CD14-positive monocyte (primary cell): Measurements from ENCODE around the gene TMEM240. TPM values are rescaled to one million over a fixed set of nuclear protein-coding genes. Genes with fewer than 3 reads are reported as not detected.
A peak's percentile ranks its signal among the peaks of the same experiment; 100 is the strongest.
"Not testable (repeated sequence)": the region's sequence is repeated elsewhere in the genome, so short reads cannot be mapped to it uniquely, and the experiment has no call there.

Source experiments
- DNase-seq, 3 donors: peaks; one replicate each; pipeline ENCODE4 v3.0.0-alpha.2; 2011 to 2022
- H2AFZ ChIP-seq: 2 replicates; pipeline ENCODE4 v1.6.0; 2012; ENCODE audit warnings: mild to moderate bottlenecking, low read depth, low read length, inconsistent platforms; ENCODE audit not compliant: insufficient read depth, poor library complexity, severe bottlenecking
- H3K27ac ChIP-seq, 2 donors: 1 replicate in 1 of 2; 2 replicates in 1 of 2; pipeline ENCODE4 v1.5.1; 2012 to 2013; ENCODE audit warnings: low read length in 2 of 2, control low read depth in 1 of 2, inconsistent platforms in 1 of 2, low read depth in 1 of 2, mild to moderate bottlenecking in 1 of 2
- H3K27me3 ChIP-seq, 2 donors: one replicate each; pipeline versions ENCODE4 v1.6.0 to v1.6.1; 2011 to 2013; ENCODE audit warnings: low read length in 2 of 2; ENCODE audit not compliant: control insufficient read depth in 2 of 2, insufficient read depth in 2 of 2
- H3K36me3 ChIP-seq, 2 donors: replicated peaks in 1 of 2; 1 replicate in 1 of 2; 2 replicates in 1 of 2; pipeline versions ENCODE4 v1.5.1 to v1.6.1; 2012 to 2013; ENCODE audit warnings: low read length in 2 of 2, control low read depth in 1 of 2, inconsistent platforms in 1 of 2, mild to moderate bottlenecking in 1 of 2; ENCODE audit not compliant: insufficient read depth in 2 of 2, control insufficient read depth in 1 of 2
- H3K4me1 ChIP-seq, 2 donors: 1 replicate in 1 of 2; 2 replicates in 1 of 2; pipeline versions ENCODE4 v1.5.1 to v1.6.1; 2012 to 2013; ENCODE audit warnings: low read length in 2 of 2, control low read depth in 1 of 2, inconsistent platforms in 1 of 2, mild to moderate bottlenecking in 1 of 2, moderate library complexity in 1 of 2; ENCODE audit not compliant: insufficient read depth in 2 of 2, control insufficient read depth in 1 of 2
- H3K4me2 ChIP-seq: replicated peaks from 2 replicates; pipeline ENCODE3; 2012; ENCODE audit warnings: low read length, moderate library complexity, mild to moderate bottlenecking; ENCODE audit not compliant: poor library complexity, severe bottlenecking; ENCODE audit errors: extremely low read depth
- H3K4me3 ChIP-seq, 3 experiments: fragments of 200-600 bp in 1 of 3; sonication (generic) in 1 of 3; replicated peaks in 1 of 3; 1 replicate in 2 of 3; 2 replicates in 1 of 3; pipeline ENCODE4 v1.5.1; 2011 to 2013; ENCODE audit warnings: low read length in 3 of 3, mild to moderate bottlenecking in 3 of 3, control low read depth in 2 of 3, low read depth in 2 of 3, inconsistent platforms in 1 of 3, moderate library complexity in 1 of 3
- H3K79me2 ChIP-seq: 2 replicates; pipeline ENCODE4 v1.6.0; 2012; ENCODE audit warnings: mild to moderate bottlenecking, control low read depth, inconsistent platforms, low read length, moderate library complexity; ENCODE audit not compliant: insufficient read depth
- H3K9ac ChIP-seq: 2 replicates; pipeline ENCODE4 v1.6.0; 2017; ENCODE audit warnings: low read length, mild to moderate bottlenecking; ENCODE audit not compliant: insufficient read depth, poor library complexity, severe bottlenecking
- H3K9me3 ChIP-seq, 2 donors: replicated peaks in 1 of 2; 1 replicate in 1 of 2; 2 replicates in 1 of 2; pipeline versions ENCODE4 v1.5.1 to v1.6.1; 2012 to 2013; ENCODE audit warnings: low read length in 2 of 2, control low read depth in 1 of 2; ENCODE audit not compliant: control insufficient read depth in 1 of 2, insufficient read depth in 1 of 2
- H4K20me1 ChIP-seq: 2 replicates; pipeline ENCODE4 v1.6.0; 2012; ENCODE audit warnings: mild to moderate bottlenecking, low read length, control low read depth, moderate library complexity; ENCODE audit not compliant: insufficient read depth
- H3K27ac Mint-ChIP-seq, 7 donors: one replicate each; pipeline ENCODE4 v1.8.0; 2020; ENCODE audit warnings: mild to moderate bottlenecking in 7 of 7, mixed read lengths in 7 of 7, moderate library complexity in 6 of 7, inconsistent platforms in 2 of 7
- H3K27me3 Mint-ChIP-seq, 3 donors: one replicate each; pipeline ENCODE4 v1.8.0; 2021 to 2022; ENCODE audit warnings: low read depth in 3 of 3, mild to moderate bottlenecking in 3 of 3, mixed read lengths in 3 of 3, moderate library complexity in 3 of 3, inconsistent platforms in 1 of 3
- H3K36me3 Mint-ChIP-seq, 2 donors: one replicate each; pipeline ENCODE4 v1.8.0; 2020; ENCODE audit warnings: mixed read lengths in 2 of 2, inconsistent platforms in 1 of 2, mild to moderate bottlenecking in 1 of 2
- H3K4me1 Mint-ChIP-seq: one replicate; pipeline ENCODE4 v1.8.0; 2020; ENCODE audit warnings: mild to moderate bottlenecking, mixed read lengths
- H3K4me3 Mint-ChIP-seq, 2 donors: one replicate each; pipeline ENCODE4 v1.8.0; 2020; ENCODE audit warnings: mild to moderate bottlenecking in 2 of 2, mixed read lengths in 2 of 2, moderate library complexity in 1 of 2
- H3K9me3 Mint-ChIP-seq, 7 donors: one replicate each; pipeline ENCODE4 v1.8.0; 2020 to 2022; ENCODE audit warnings: mixed read lengths in 7 of 7, mild to moderate bottlenecking in 6 of 7, moderate library complexity in 6 of 7, inconsistent platforms in 2 of 7
- CTCF ChIP-seq: fragments of 200-600 bp; IDR thresholded peaks from one replicate; pipeline ENCODE4 v1.8.0; 2022; ENCODE audit warnings: antibody characterized with exemption, mild to moderate bottlenecking
- WGBS: methylation state at CpG from one replicate; pipeline ENCODE4 v1.1.5; 2013; ENCODE audit warnings: missing lambda C conversion rate; ENCODE audit not compliant: insufficient coverage; 5-methylcytosine and 5-hydroxymethylcytosine counted together
- intact Hi-C, 2 donors: fragments of 100-400 bp; cut with micrococcal nuclease; formaldehyde crosslinking; loops; one replicate each; pipeline versions ENCODE4 v1.15.0 to v1.15.1; 2023
- polyA plus RNA-seq, 3 donors: library from polyadenylated mRNA; depleted of rRNA in 1 of 3; unstranded in 2 of 3; stranded (reverse) in 1 of 3; fragments of 300-500 nt in 2 of 3; fragments of >200 nt in 1 of 3; fragmentation: Illumina TruSeq in 2 of 3; gene quantifications; 1 replicate in 2 of 3; 2 replicates in 1 of 3; pipeline ENCODE4 v1.2.3, GENCODE V29; 2012 to 2021

TMEM240 gene
- polyA plus RNA-seq, 3 donors, result not detected

GRCh38 chr1:1505366-1505798 lies 35.0 kb downstream of the TMEM240 start:
- H3K27me3 Mint-ChIP-seq, H3K36me3 Mint-ChIP-seq, H3K9me3 ChIP-seq, H4K20me1 ChIP-seq, H3K36me3 ChIP-seq, H3K27me3 ChIP-seq, H3K9me3 Mint-ChIP-seq, H3K4me2 ChIP-seq, H3K79me2 ChIP-seq, intact Hi-C loops: not testable (repeated sequence)
- Histone ChIP-seq H2AFZ (peak overlapping the region; percentile 49), H3K9ac (peak overlapping the region; percentile 51), H3K27ac (peak overlapping the region; percentile 70 to 72), H3K4me1 (peaks cover 10 to 18% of the 10 kb centered on the region in 2 donors), H3K4me3 (peak overlapping the region in 2 of 3 experiments; percentile 16 to 60)
- no CpG with 5 or more reads among the region's 22 CpGs for WGBS
- H3K4me1 Mint-ChIP-seq, result peaks cover 15% of the 10 kb centered on the region
- H3K4me3 Mint-ChIP-seq, result peak overlapping the region; percentile 85 to 96
- DNase-seq, result peak in 1 of 3 donors; percentile 35
- peak; percentile 40 for TF ChIP-seq CTCF
- peak overlapping the region; percentile 97 to 99 (median 99) for H3K27ac Mint-ChIP-seq

GRCh38 chr1:1504777-1505365 lies 35.6 kb downstream of the TMEM240 start:
- Mint-ChIP-seq H3K27ac (peak overlapping the region; percentile 97 to 99 (median 99)), H3K4me1 (peaks cover 15% of the 10 kb centered on the region), H3K4me3 (peak overlapping the region; percentile 85 to 96)
- peak; percentile 48 to 58 (median 55) for DNase-seq
- H3K79me2 ChIP-seq, H3K9me3 ChIP-seq, H3K9me3 Mint-ChIP-seq, H4K20me1 ChIP-seq, H3K36me3 Mint-ChIP-seq, H3K36me3 ChIP-seq, H3K27me3 Mint-ChIP-seq, H3K27me3 ChIP-seq, intact Hi-C loops: not testable (repeated sequence)
- Histone ChIP-seq H3K9ac (peak overlapping the region; percentile 51), H3K4me1 (peaks cover 10 to 18% of the 10 kb centered on the region in 2 donors), H3K4me2 (peak overlapping the region; percentile 44), H3K27ac (peak overlapping the region; percentile 70 to 72), H3K4me3 (peak overlapping the region in 2 of 3 experiments; percentile 16 to 60), H2AFZ (peak overlapping the region; percentile 49)
- TF ChIP-seq CTCF, result peak; percentile 75
- WGBS, result 43% methylated on average over 11 of the region's 16 CpGs

- H3K27ac ChIP-seq, H3K4me2 ChIP-seq, H2AFZ ChIP-seq, H3K27me3 ChIP-seq, H3K79me2 ChIP-seq, H3K27ac Mint-ChIP-seq, DNase-seq, H4K20me1 ChIP-seq, H3K4me1 Mint-ChIP-seq, H3K4me3 ChIP-seq, H3K27me3 Mint-ChIP-seq, H3K9ac ChIP-seq, H3K4me1 ChIP-seq, intact Hi-C loops, H3K4me3 Mint-ChIP-seq: not testable (repeated sequence)
- Histone ChIP-seq H3K9me3 (peaks cover 14 to 30% of the 10 kb centered on the region in 2 donors), H3K36me3 (peaks cover 20 to 40% of the 10 kb centered on the region in 2 donors)
- WGBS, result 99% methylated on average over 11 of the region's 18 CpGs
- peaks cover 23 to 50% of the 10 kb centered on the region in 2 donors for H3K36me3 Mint-ChIP-seq
- peaks cover 17 to 32% (median 27%) of the 10 kb centered on the region in 7 donors for H3K9me3 Mint-ChIP-seq
These were observed 44.9 kb downstream of the TMEM240 start for GRCh38 chr1:1495461-1495975.
